NCI-H146 (cell line): ENCODE measurements around the gene LLPH.
"Not testable (repeated sequence)": the region's sequence is repeated elsewhere in the genome, so short reads cannot be mapped to it uniquely, and the experiment has no call there.

Experiments
- DNase-seq: peaks from one replicate; lab custom pipeline; 2025; lab: John Stamatoyannopoulos, UW

The LLPH gene

GRCh38 chr12:66130267-66131066 is at the start of gene LLPH:
TSS of gene LLPH (minus strand) at chr12:66130750. CDS start at chr12:66129106, 1,644 bp downstream.
- DNase-seq, result peak; percentile 91

- DNase-seq, result no peak
These were observed 45.8 kb upstream of the LLPH start for GRCh38 chr12:66176105-66176900.

GRCh38 chr12:66174391-66175325 is 44.1 kb upstream of the LLPH start:
- DNase-seq, result not testable (repeated sequence)

DNA sequence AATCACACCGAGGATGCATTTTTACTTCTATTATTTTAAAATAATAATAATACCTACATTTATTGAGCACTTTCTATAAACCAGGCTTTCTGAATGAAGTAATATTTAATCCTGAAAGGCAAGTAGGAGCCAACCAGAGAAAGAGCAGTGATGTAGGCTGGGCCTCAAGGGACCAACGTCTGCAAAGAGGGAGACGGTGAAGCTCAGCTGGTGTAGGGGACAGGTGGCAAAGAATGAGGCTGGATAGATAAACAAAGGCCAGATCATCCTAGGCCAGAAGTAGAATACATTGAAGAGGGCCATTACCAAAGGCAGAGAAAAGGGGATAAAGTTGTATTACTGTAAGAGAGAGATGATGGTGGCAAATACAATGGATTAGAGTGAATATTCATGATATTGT is 40.1 kb upstream of the LLPH start:
- no peak for DNase-seq

- DNase-seq, result peak; percentile 95
These were observed 38.9 kb upstream of the LLPH start, which contains the start of gene TMBIM4 for GRCh38 chr12:66169221-66170170. TSS of gene TMBIM4 (minus strand) at chr12:66169996. CDS start at chr12:66169951, 45 bp downstream.

GRCh38 chr12:66168410-66168809 is 37.9 kb upstream of the LLPH start:
- DNase-seq, result no peak

- no peak for DNase-seq
These were observed 36.0 kb upstream of the LLPH start for GRCh38 chr12:66166561-66166960.

DNA sequence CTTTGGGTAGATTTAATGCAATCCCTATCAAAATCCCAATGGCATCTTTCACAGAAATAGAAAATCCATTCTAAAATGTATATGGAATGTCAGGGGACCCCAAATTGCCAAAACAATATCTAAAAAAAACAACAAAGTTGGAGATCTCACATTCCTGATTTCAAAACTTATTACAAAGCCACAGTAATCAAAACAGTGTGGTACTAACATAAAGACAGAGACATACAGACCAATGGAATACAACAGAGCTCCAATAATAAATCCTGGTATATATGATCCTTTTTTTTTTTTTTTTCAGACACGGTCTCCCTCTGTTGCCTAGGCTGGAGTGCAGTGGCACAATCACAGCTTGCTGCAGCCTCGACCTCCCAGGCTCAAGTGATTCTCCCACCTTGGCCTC is 34.6 kb upstream of the LLPH start:
- no peak for DNase-seq

- no peak for DNase-seq
These were observed 33.8 kb upstream of the LLPH start for GRCh38 chr12:66164349-66164821.

DNA sequence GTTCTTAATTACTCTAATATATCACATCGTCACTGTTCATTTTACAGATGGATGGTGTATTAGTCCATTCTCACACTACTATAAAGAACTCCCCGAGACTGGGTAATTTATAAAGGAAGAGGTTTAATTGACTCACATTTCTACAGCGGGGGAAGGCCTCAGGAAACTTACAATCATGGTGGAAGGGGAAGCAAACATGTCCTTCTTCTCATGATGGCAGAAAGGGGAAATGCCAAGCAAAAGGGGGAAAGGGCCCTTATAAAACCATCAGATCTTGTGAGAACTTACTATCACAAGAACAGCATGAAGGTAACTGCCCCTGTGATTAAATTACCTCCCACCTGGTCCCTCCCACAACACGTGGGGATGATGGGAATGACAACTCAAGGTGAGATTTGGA is 32.7 kb upstream of the LLPH start:
- DNase-seq, result no peak

- DNase-seq, result no peak
These were observed 32.2 kb upstream of the LLPH start for GRCh38 chr12:66162701-66163100.

DNA sequence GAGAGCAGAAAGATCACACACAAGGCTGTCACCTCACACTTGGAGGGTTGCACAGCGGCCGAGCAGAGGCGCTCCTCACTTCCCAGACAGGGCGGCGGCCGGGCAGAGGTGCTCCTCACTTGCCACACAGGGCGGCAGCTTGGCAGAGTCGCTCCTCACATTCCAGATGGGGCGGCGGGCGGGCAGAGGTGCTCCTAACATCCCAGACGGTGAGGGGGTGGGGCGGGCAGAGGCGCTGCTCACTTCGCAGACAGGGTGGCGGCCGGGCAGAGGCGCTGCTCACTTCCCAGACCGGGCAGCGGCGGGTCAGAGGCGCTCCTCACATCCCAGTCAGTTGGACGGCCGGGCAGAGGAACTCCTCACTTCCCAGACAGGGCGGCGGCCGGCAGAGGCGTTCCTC is 30.2 kb upstream of the LLPH start:
- no peak for DNase-seq

DNA sequence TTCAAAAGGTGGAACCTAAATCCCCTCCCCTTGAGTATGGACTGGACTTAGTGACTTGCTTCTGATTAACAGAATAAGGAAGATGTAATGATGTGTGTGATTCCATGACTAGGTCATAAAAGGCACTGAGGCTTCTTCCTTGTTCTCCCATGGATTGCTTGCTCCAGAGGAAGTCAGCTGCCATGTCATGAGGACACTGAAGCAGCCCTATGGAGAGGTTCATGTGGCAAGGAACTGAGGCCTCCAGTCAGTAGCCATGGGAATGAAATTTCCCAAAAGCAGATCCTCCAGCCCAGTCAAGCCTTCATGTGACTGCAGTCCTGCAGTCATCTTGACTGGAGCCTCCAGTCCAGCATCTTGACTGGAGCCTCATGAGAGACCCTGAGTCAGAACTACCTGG is 28.6 kb upstream of the LLPH start:
- no peak for DNase-seq

DNA sequence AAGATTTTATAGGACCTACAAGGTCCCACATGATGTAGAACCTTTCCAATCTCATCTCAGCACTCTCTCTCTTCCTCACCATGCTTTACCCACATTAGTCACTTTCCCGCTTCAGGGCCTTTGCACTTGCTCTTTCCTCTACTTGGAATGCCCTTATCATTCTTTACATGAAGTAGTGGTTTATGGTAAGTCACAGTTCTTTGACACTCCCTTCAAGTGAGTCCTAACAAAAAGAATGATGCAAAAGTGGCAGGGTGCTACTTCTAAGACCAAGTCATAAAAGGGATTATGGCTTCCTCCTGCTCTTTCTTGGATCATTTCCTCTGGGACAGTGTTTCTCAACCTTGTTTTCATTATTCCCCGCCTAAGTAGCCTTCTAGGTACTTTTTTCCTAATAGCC is 26.1 kb upstream of the LLPH start:
- DNase-seq, result no peak

DNA sequence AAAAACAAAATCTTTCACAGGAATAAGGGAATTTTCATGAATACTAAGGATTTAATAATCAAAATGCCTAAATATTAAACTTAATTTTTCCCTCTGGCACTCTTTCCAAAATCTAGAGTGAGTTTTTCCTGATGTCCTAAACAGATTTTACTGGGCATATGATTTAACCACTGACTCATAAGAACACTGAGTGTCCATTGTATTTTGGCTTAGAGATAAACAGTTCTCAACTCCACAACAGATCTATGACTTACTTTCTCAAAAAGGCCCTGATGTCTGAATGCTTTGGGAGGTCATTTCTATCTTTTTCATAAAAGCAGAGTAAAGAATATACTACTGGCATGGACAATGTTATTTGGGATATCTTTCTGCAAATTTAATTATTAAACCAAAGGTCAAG is 24.2 kb upstream of the LLPH start:
- DNase-seq, result no peak

GRCh38 chr12:66152732-66153131 is 22.2 kb upstream of the LLPH start:
- DNase-seq, result no peak

- DNase-seq, result no peak
These were observed 19.3 kb upstream of the LLPH start for GRCh38 chr12:66149702-66150398.

GRCh38 chr12:66144791-66145754 is 14.5 kb upstream of the LLPH start:
- no peak for DNase-seq

DNA sequence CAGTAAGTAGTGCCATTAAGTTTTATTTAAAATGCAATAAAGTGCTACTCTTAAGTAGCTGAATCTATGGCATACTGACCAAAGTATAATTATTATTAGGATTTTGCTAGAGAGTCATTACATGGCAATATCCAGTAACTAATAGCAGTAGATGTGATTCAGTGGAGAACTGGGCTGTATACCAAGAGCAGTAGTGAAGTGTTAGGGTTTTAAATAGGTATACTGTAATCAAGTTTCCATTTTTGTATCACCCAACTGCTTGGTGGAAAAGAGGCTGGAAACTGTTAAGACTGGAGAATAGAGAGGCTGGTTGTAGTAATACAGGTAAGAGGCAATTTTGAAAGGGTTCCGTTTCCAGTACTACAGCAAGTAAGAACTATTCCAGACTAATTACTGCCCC is 13.3 kb upstream of the LLPH start:
- DNase-seq, result no peak
